MM.1S (cell line): ENCODE results near the gene OLFML2A.
"Not testable (repeated sequence)": the region's sequence is repeated elsewhere in the genome, so short reads cannot be mapped to it uniquely, and the experiment has no call there.

Experiments
- DNase-seq: peaks from one replicate; pipeline ENCODE4 v3.0.0-alpha.2; 2015
- H2AFZ ChIP-seq: fragments of 300-600 bp; sonication (generic); 2 replicates; pipeline ENCODE4 v1.6.0; 2016; ENCODE audit warnings: antibody characterized with exemption, low read length
- H3F3A ChIP-seq: fragments of 300-600 bp; sonication (generic); 2 replicates; pipeline ENCODE4 v1.6.1; 2016; ENCODE audit warnings: mild to moderate bottlenecking, antibody characterized with exemption, low read length, moderate library complexity, mixed read lengths; ENCODE audit not compliant: insufficient read depth
- H3K27ac ChIP-seq: fragments of 300-600 bp; sonication (generic); 2 replicates; pipeline ENCODE4 v1.5.1; 2016; ENCODE audit warnings: mild to moderate bottlenecking, low read length
- H3K27me3 ChIP-seq: fragments of 300-600 bp; sonication (generic); replicated peaks from 2 replicates; pipeline ENCODE4 v1.6.0; 2016; ENCODE audit warnings: low read length; ENCODE audit not compliant: insufficient read depth
- H3K36me3 ChIP-seq: fragments of 300-600 bp; sonication (generic); replicated peaks from 2 replicates; pipeline ENCODE4 v1.6.1; 2016; ENCODE audit warnings: mild to moderate bottlenecking, low read length, mixed read lengths; ENCODE audit not compliant: insufficient read depth
- H3K4me1 ChIP-seq: fragments of 300-600 bp; sonication (generic); 2 replicates; pipeline ENCODE4 v1.6.1; 2016; ENCODE audit warnings: low read length, mixed read lengths
- H3K4me2 ChIP-seq: fragments of 300-600 bp; sonication (generic); 2 replicates; pipeline ENCODE4 v1.6.0; 2016; ENCODE audit warnings: low read depth, low read length
- H3K4me3 ChIP-seq: fragments of 300-600 bp; sonication (generic); 2 replicates; pipeline ENCODE4 v1.5.1; 2016; ENCODE audit warnings: low read length, mixed read lengths
- H3K79me2 ChIP-seq: fragments of 300-600 bp; sonication (generic); 2 replicates; pipeline ENCODE4 v1.6.1; 2016; ENCODE audit warnings: mixed run types, low read length, mixed read lengths
- H3K9ac ChIP-seq: fragments of 300-600 bp; sonication (generic); 2 replicates; pipeline ENCODE4 v1.6.1; 2016; ENCODE audit warnings: low read length, mixed read lengths
- H3K9me2 ChIP-seq: fragments of 300-600 bp; sonication (generic); replicated peaks from 2 replicates; pipeline ENCODE4 v1.6.1; 2016; ENCODE audit warnings: mild to moderate bottlenecking, low read length, mixed read lengths; ENCODE audit not compliant: insufficient read depth
- H3K9me3 ChIP-seq: fragments of 300-600 bp; sonication (generic); replicated peaks from 2 replicates; pipeline ENCODE4 v1.6.1; 2016; ENCODE audit warnings: mild to moderate bottlenecking, low read length, mixed read lengths; ENCODE audit not compliant: insufficient read depth
- H4K20me1 ChIP-seq: fragments of 300-600 bp; sonication (generic); 2 replicates; pipeline ENCODE4 v1.6.1; 2016; ENCODE audit warnings: mild to moderate bottlenecking, low read length, moderate library complexity, mixed read lengths; ENCODE audit not compliant: insufficient read depth
- CTCF ChIP-seq: fragments of 300-600 bp; sonication (generic); IDR thresholded peaks from 2 replicates; pipeline ENCODE4 v1.5.1; 2016; ENCODE audit warnings: antibody characterized with exemption, low read length, mixed read lengths
- EZH2 ChIP-seq: fragments of 300-600 bp; sonication (generic); optimal IDR thresholded peaks from 2 replicates; pipeline ENCODE3; 2017; ENCODE audit warnings: low read depth, mild to moderate bottlenecking, antibody characterized with exemption, low read length, mixed read lengths
- EZH2phosphoT487 ChIP-seq: fragments of 300-600 bp; sonication (generic); IDR thresholded peaks from 2 replicates; pipeline ENCODE4 v1.6.1; 2018; ENCODE audit warnings: antibody characterized with exemption, low read length

The OLFML2A gene

GRCh38 chr9:124770359-124771020, 6.4 kb upstream of the OLFML2A start:
- Histone ChIP-seq H3K9ac (peak overlapping the region; percentile 68; the same call in 1 of the 2 replicates), H3F3A (peaks cover 12% of the 10 kb centered on the region; the same call in 1 of the 2 replicates), H3K79me2 (peaks cover 8% of the 10 kb centered on the region), H3K27me3 (no peaks in the 10 kb centered on the region), H3K4me1 (peaks cover 13% of the 10 kb centered on the region; the same call in 1 of the 2 replicates), H3K4me3 (peak overlapping the region; percentile 87), H3K36me3 (no peaks in the 10 kb centered on the region), H4K20me1 (no peaks in the 10 kb centered on the region), H3K9me2 (no peaks in the 10 kb centered on the region), H3K9me3 (no peaks in the 10 kb centered on the region), H3K4me2 (peak overlapping the region; percentile 96), H2AFZ (peak overlapping the region; percentile 59), H3K27ac (no peak overlapping the region)
- DNase-seq = peak; percentile 20
- no peak for TF ChIP-seq EZH2phosphoT487
- TF ChIP-seq CTCF = no peak
- no peak for TF ChIP-seq EZH2

GRCh38 chr9:124771021-124771866, 5.7 kb upstream of the OLFML2A start, which contains the start of gene NR6A1:
Gene NR6A1, minus strand, starts transcription at chr9:124771311.
- peak within 1 kb of the TSS; percentile 84 for H2AFZ ChIP-seq
- H3K36me3 ChIP-seq = no peaks in the 10 kb centered on the region
- peaks cover 13% of the 10 kb centered on the region; the same call in 1 of the 2 replicates for H3K4me1 ChIP-seq
- H3K9me2 ChIP-seq = no peaks in the 10 kb centered on the region
- peak; percentile 97 for DNase-seq
- H3F3A ChIP-seq = peaks cover 12% of the 10 kb centered on the region; the same call in 1 of the 2 replicates
- H3K4me3 ChIP-seq = peak within 1 kb of the TSS; percentile 87
- H3K9me3 ChIP-seq = no peaks in the 10 kb centered on the region
- H3K27me3 ChIP-seq = 0 out of 2 replicates have a peak, but pooled peaks cover 2% of the 10 kb centered on the region
- peak within 1 kb of the TSS; percentile 58; the same call in 1 of the 2 replicates for H3K27ac ChIP-seq
- TF ChIP-seq EZH2 (no peak), EZH2phosphoT487 (no peak), CTCF (peak; percentile 24)
- H3K9ac ChIP-seq = peak within 1 kb of the TSS; percentile 68
- peak within 1 kb of the TSS; percentile 96 for H3K4me2 ChIP-seq
- H4K20me1 ChIP-seq = no peaks in the 10 kb centered on the region
- peaks cover 8% of the 10 kb centered on the region for H3K79me2 ChIP-seq

- Histone ChIP-seq H3K4me2 (peak overlapping the region; percentile 96), H3F3A (peaks cover 12% of the 10 kb centered on the region; the same call in 1 of the 2 replicates), H3K36me3 (no peaks in the 10 kb centered on the region), H3K9ac (peak overlapping the region; percentile 68; the same call in 1 of the 2 replicates), H3K27ac (peak overlapping the region; percentile 7; the same call in 1 of the 2 replicates), H3K9me2 (no peaks in the 10 kb centered on the region), H3K4me3 (peak overlapping the region; percentile 87), H4K20me1 (no peaks in the 10 kb centered on the region), H3K27me3 (peaks cover 7% of the 10 kb centered on the region; the same call in 1 of the 2 replicates), H3K9me3 (no peaks in the 10 kb centered on the region), H3K4me1 (peaks cover 13% of the 10 kb centered on the region; the same call in 1 of the 2 replicates), H2AFZ (peak overlapping the region; percentile 84), H3K79me2 (peaks cover 8% of the 10 kb centered on the region)
- TF ChIP-seq EZH2 (no peak), CTCF (peak; percentile 94), EZH2phosphoT487 (no peak)
- DNase-seq = peak; percentile 34
Observed at GRCh38 chr9:124771867-124772679, 4.9 kb upstream of the OLFML2A start.

- not testable (repeated sequence) for H2AFZ ChIP-seq, H4K20me1 ChIP-seq, H3K9me3 ChIP-seq, H3K79me2 ChIP-seq, H3K4me3 ChIP-seq, H3K27ac ChIP-seq, H3K4me2 ChIP-seq, H3K36me3 ChIP-seq, DNase-seq, H3K9ac ChIP-seq, H3K9me2 ChIP-seq
- Histone ChIP-seq H3K27me3 (peaks cover 13% of the 10 kb centered on the region), H3F3A (peaks cover 12% of the 10 kb centered on the region; the same call in 1 of the 2 replicates), H3K4me1 (peaks cover 13% of the 10 kb centered on the region; the same call in 1 of the 2 replicates)
Observed at GRCh38 chr9:124772877-124773276, 4.1 kb upstream of the OLFML2A start.
